A673 (cell line): ENCODE data around the gene ARG1. TPM values are rescaled to one million over a fixed set of nuclear protein-coding genes. Genes with fewer than 3 reads are reported as not detected.

ENCODE experiments used
- BruUV-seq: library from RNA; stranded (reverse); fragments of 400-500 nt; replicated peaks from 2 replicates; lab custom pipeline; 2021; lab: Mats Ljungman, UMichigan
- CTCF ChIA-PET: fragments of 300-600 bp; sonication (Branson Sonifier 250); formaldehyde crosslinking; loops from one replicate; lab custom pipeline; 2022; ENCODE audit warnings: antibody characterized with exemption; lab: Charles Lee
- POLR2A ChIA-PET: fragments of 300-600 bp; sonication (Branson Sonifier 250); formaldehyde crosslinking; loops from one replicate; lab custom pipeline; 2022; ENCODE audit warnings: antibody characterized with exemption; ENCODE audit not compliant: low non-redundant PET; lab: Charles Lee
- DNase-seq: peaks from one replicate; pipeline ENCODE4 v3.0.0-alpha.2; 2015; ENCODE audit warnings: low spot score
- H3K27ac ChIP-seq: fragments of 200-600 bp; sonication (generic); 2 replicates; pipeline ENCODE4 v1.5.1; 2016; ENCODE audit warnings: mixed run types, low read depth, mild to moderate bottlenecking, mixed read lengths, antibody characterized with exemption, low read length; ENCODE audit not compliant: poor library complexity, severe bottlenecking
- H3K27me3 ChIP-seq: fragments of 200-600 bp; sonication (generic); replicated peaks from 2 replicates; pipeline ENCODE4 v1.6.1; 2017; ENCODE audit warnings: mixed run types, low read depth, mild to moderate bottlenecking, mixed read lengths, antibody characterized with exemption, low read length; ENCODE audit not compliant: insufficient read depth, poor library complexity
- H3K36me3 ChIP-seq: fragments of 200-600 bp; sonication (generic); 2 replicates; pipeline ENCODE4 v1.6.1; 2016; ENCODE audit warnings: mixed run types, mild to moderate bottlenecking, mixed read lengths, antibody characterized with exemption, low read length; ENCODE audit not compliant: insufficient read depth, poor library complexity, severe bottlenecking
- H3K4me1 ChIP-seq: fragments of 200-600 bp; sonication (generic); 2 replicates; pipeline ENCODE4 v1.6.1; 2017; ENCODE audit warnings: mixed run types, mild to moderate bottlenecking, mixed read lengths, antibody characterized with exemption, low read length; ENCODE audit not compliant: insufficient read depth, poor library complexity, severe bottlenecking
- H3K4me3 ChIP-seq: fragments of 200-600 bp; sonication (generic); 2 replicates; pipeline ENCODE4 v1.5.1; 2016; ENCODE audit warnings: low read depth, mixed run types, mild to moderate bottlenecking, mixed read lengths, low read length; ENCODE audit not compliant: poor library complexity, severe bottlenecking
- H3K9me3 ChIP-seq: fragments of 200-600 bp; sonication (generic); 2 replicates; pipeline ENCODE4 v1.6.1; 2016; ENCODE audit warnings: mixed run types, low read depth, mild to moderate bottlenecking, mixed read lengths, antibody characterized with exemption, low read length; ENCODE audit not compliant: poor library complexity, severe bottlenecking
- CTCF ChIP-seq: fragments of 300-800, 200-600 bp; sonication (generic); conservative IDR thresholded peaks from 2 replicates; pipeline ENCODE4 v1.5.1; 2017; ENCODE audit warnings: low read depth, mild to moderate bottlenecking, antibody characterized with exemption, low read length, moderate library complexity, mixed read lengths
- EZH2 ChIP-seq: fragments of 200-600 bp; sonication (generic); IDR thresholded peaks from 2 replicates; pipeline ENCODE4 v1.6.1; 2017; ENCODE audit warnings: borderline replicate concordance, low read depth, mild to moderate bottlenecking, mixed read lengths, antibody characterized with exemption, low read length; ENCODE audit not compliant: poor library complexity, severe bottlenecking
- intact Hi-C: fragments of 100-400 bp; cut with micrococcal nuclease; formaldehyde crosslinking; loops from one replicate; pipeline ENCODE4 v1.10.0; 2022; ENCODE audit not compliant: unreplicated experiment
- total RNA-seq: library from RNA; stranded (reverse); gene quantifications from 2 replicates; pipeline ENCODE4 v1.2.3, GENCODE V29; 2021

The ARG1 gene
- total RNA-seq, 1 experiment from 2014 or later, result not detected

- no peak overlapping the region for H3K27ac ChIP-seq
- intact Hi-C loops, result no loop called here
- H3K4me1 ChIP-seq, result peaks cover 16% of the 10 kb centered on the region
- ChIA-PET POLR2A (interaction anchor here (0.6 kb wide), 1 partner anchor 104 kb away, joined by 5 read pairs; no protein-coding TSS in a partner anchor), CTCF (no interaction called here)
- no TSS peak for BruUV-seq
- TF ChIP-seq EZH2 (no peak), CTCF (no peak)
- H3K36me3 ChIP-seq, result no peaks in the 10 kb centered on the region
- no peaks in the 10 kb centered on the region for H3K27me3 ChIP-seq
- no peaks in the 10 kb centered on the region for H3K9me3 ChIP-seq
- no peak overlapping the region for H3K4me3 ChIP-seq
- no peak for DNase-seq
Observed at GRCh38 chr6:131631625-131632289, 58.7 kb downstream of the ARG1 start.

Other genes with a start within 250 kb of the ARG1 start
- gene MED23, start 55.0 kb downstream of the ARG1 start, total RNA-seq, result 31.7 and 32.3 TPM in 2 replicates
- 0.45 and 0.63 TPM in 2 replicates for gene ENPP3, start 64.1 kb downstream of the ARG1 start, total RNA-seq
- gene OR2A4, start 128.2 kb downstream of the ARG1 start, total RNA-seq, result not detected in 2 replicates
- not detected in 2 replicates for gene CTAGE9, start 137.8 kb downstream of the ARG1 start, total RNA-seq
- 19.5 and 20.5 TPM in 2 replicates for gene ENPP1, start 234.8 kb downstream of the ARG1 start, total RNA-seq